Transverse colon (tissue), 4 donors: Measurements from ENCODE around the gene FAM193B. TPM values are rescaled to one million over a fixed set of nuclear protein-coding genes. Genes with fewer than 3 reads are reported as not detected.

ENCODE experiments used
- DNase-seq: peaks from one replicate; pipeline ENCODE4 v3.0.0-alpha.2; 2019
- H3K27ac ChIP-seq, 4 donors: fragments of 200-600 bp; sonication (generic); 2 replicates each; pipeline ENCODE4 v1.5.1; 2016 to 2018; ENCODE audit warnings: inconsistent platforms in 4 of 4
- H3K27me3 ChIP-seq: fragments of 200-600 bp; sonication (generic); 2 replicates; pipeline ENCODE4 v1.5.1; 2017; ENCODE audit warnings: inconsistent platforms
- H3K36me3 ChIP-seq, 4 donors: fragments of 200-600 bp; sonication (generic); 2 replicates each; pipeline ENCODE4 v1.5.1; 2017 to 2019; ENCODE audit warnings: inconsistent platforms in 4 of 4
- H3K4me1 ChIP-seq, 4 donors: fragments of 200-600 bp; sonication (generic); 2 replicates each; pipeline ENCODE4 v1.5.1; 2017 to 2020; ENCODE audit warnings: inconsistent platforms in 4 of 4
- H3K4me3 ChIP-seq, 4 donors: fragments of 200-600 bp; sonication (generic); 1 replicate in 1 of 4; 2 replicates in 3 of 4; pipeline versions ENCODE4 v1.5.1 to v1.6.1; 2017 to 2019; ENCODE audit warnings: inconsistent platforms in 4 of 4
- H3K9me3 ChIP-seq, 2 donors: fragments of 200-600 bp; sonication (generic); 2 replicates each; pipeline ENCODE4 v1.5.1; 2017 to 2019; ENCODE audit warnings: inconsistent platforms in 2 of 2
- CTCF ChIP-seq, 5 experiments: fragments of 200-600 bp in 3 of 5; fragments of 450-650 bp in 2 of 5; sonication (generic) in 3 of 5; IDR thresholded peaks; 1 replicate in 2 of 5; 2 replicates in 3 of 5; pipeline ENCODE4 v1.5.1; 2016 to 2017; ENCODE audit warnings: antibody characterized with exemption in 5 of 5, inconsistent platforms in 3 of 5, mild to moderate bottlenecking in 2 of 5, moderate library complexity in 1 of 5
- EP300 ChIP-seq: sonication (generic); formaldehyde crosslinking; IDR thresholded peaks from one replicate; pipeline ENCODE4 v1.6.1; 2017; ENCODE audit warnings: antibody characterized with exemption, low read depth
- POLR2A ChIP-seq: fragments of 450-650 bp; IDR thresholded peaks from one replicate; pipeline ENCODE4 v1.6.1; 2016; ENCODE audit warnings: antibody characterized with exemption, mild to moderate bottlenecking, moderate library complexity
- POLR2AphosphoS5 ChIP-seq, 3 donors: sonication (generic); formaldehyde crosslinking; IDR thresholded peaks; one replicate each; pipeline ENCODE4 v1.6.1; 2016; ENCODE audit warnings: antibody characterized with exemption in 3 of 3
- WGBS, 2 donors: methylation state at CpG; one replicate each; pipeline ENCODE4 v1.1.5; 2018; ENCODE audit warnings: low coverage in 1 of 2; 5-methylcytosine and 5-hydroxymethylcytosine counted together
- in situ Hi-C, 4 donors: fragments of 200-750 bp; cut with MboI; loops; one replicate each; pipeline versions ENCODE4 v1.15.0 to v1.15.1; 2017; ENCODE audit warnings: low sequenced_read_pairs in 3 of 4, low pct_ligation_motif_present in 1 of 4, low pct_unique_long_range_greater_than_20kb in 1 of 4
- intact Hi-C: fragments of 100-400 bp; cut with DNase I; formaldehyde crosslinking; loops from one replicate; pipeline ENCODE4 v1.15.1; 2023; ENCODE audit warnings: low total_unique reads
- total RNA-seq, 4 donors: library from RNA; depleted of rRNA; stranded (reverse); fragments of >200 nt; gene quantifications; one replicate each; pipeline ENCODE4 v1.1.0, GENCODE V29; 2016

Gene FAM193B
- total RNA-seq, 4 donors from 2014 or later = 59.7 to 128 (median 63.5) TPM

DNA sequence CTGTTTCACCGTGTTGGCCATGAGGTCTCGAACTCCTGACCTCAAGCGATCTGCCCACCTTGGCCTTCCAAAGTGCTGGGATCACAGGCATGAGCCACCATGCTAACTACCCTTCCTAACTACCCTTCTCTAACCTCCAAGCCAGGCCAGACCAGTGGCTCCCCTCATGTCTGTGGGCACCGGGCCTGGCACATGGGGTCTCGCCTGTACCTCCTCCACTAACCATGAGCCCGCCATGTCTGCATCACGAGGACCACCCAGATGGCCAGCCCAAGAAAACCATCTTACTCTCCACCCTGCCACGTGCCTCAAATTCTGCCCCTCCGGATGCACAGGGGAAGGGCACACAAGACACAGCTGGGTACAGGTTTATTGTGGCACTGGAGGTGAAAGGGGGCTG, 71.3 kb downstream of the FAM193B start:
- H3K9me3 ChIP-seq = no peaks in the 10 kb centered on the region
- 97 to 100% methylated on average over 2 to 9 of the region's 9 CpGs for WGBS, 2 donors
- H3K27me3 ChIP-seq = no peaks in the 10 kb centered on the region
- TF ChIP-seq POLR2A (no peak), CTCF (IDR thresholded peaks at IDR 0.05) (no peak), POLR2AphosphoS5 (IDR thresholded peaks at IDR 0.05) (no peak), EP300 (no peak)
- H3K4me1 ChIP-seq = peaks cover 16 to 42% (median 24%) of the 10 kb centered on the region in 4 donors
- in situ Hi-C loops (no loop called here), intact Hi-C loops (no loop called here)
- peak overlapping the region in 3 of 4 donors; percentile 72 to 91 (median 82) for H3K27ac ChIP-seq
- no peaks in the 10 kb centered on the region for H3K36me3 ChIP-seq
- DNase-seq = no peak
- H3K4me3 ChIP-seq = no peak overlapping the region

DNA sequence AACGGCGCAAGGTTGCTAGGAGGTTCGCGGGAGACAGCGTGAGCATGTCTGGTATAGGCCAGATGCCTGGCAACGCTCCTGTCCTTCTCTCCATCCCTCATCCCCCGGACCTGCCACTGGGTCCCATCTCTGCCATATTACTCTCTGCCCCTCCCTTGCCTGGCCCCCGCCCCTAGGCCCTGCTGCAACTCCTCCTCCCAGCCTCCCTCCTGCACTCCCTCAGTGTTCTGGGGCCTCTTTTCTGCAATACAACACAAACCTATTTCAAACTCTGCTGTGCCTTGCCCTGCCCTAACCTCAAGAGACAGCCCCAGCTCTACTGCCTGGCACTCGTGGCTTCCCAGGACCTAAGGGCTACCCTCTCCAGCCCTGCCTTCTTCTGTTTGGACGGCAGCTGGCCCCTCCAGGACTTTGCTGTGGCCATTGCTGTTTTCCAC, 72.0 kb downstream of the FAM193B start:
- no peaks in the 10 kb centered on the region for H3K36me3 ChIP-seq
- no peak for DNase-seq
- no peaks in the 10 kb centered on the region for H3K27me3 ChIP-seq
- no peaks in the 10 kb centered on the region for H3K9me3 ChIP-seq
- H3K4me1 ChIP-seq = peaks cover 17 to 45% (median 24%) of the 10 kb centered on the region in 4 donors
- H3K4me3 ChIP-seq = no peak overlapping the region
- in situ Hi-C loops (no loop called here), intact Hi-C loops (no loop called here)
- no peak for TF ChIP-seq EP300
- no peak for TF ChIP-seq POLR2A
- no peak for TF ChIP-seq CTCF (IDR thresholded peaks at IDR 0.05)
- no peak for TF ChIP-seq POLR2AphosphoS5 (IDR thresholded peaks at IDR 0.05)
- H3K27ac ChIP-seq = peak overlapping the region; percentile 72 to 91 (median 78)
- WGBS, 2 donors = 82 to 91% methylated on average over 7 to 10 of the region's 10 CpGs

DNA sequence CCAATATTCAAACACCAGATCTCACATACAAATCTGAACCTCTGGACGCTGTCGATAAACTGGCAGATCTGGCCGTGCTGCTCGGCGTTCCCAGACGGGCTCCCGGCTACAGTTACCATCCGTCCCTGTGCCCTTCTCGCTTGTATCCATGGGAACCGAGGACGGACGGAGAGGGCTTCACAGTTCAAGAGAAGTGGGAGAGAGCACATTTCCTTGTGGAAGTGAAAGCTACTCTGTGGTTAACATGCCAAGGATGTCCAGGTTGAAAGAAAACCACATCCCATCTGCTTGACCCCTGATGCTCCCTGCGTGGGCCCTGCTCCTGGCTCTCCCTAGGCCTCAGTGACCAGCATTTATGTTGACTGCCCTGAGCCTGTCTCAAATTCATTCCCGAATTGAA, 74.6 kb downstream of the FAM193B start:
- TF ChIP-seq POLR2A = no peak
- peak in 1 of 3 donors; percentile 22 for TF ChIP-seq POLR2AphosphoS5 (IDR thresholded peaks at IDR 0.05)
- no peaks in the 10 kb centered on the region for H3K27me3 ChIP-seq
- peak overlapping the region; percentile 72 to 91 (median 78) for H3K27ac ChIP-seq
- H3K4me1 ChIP-seq = peaks cover 17 to 46% (median 24%) of the 10 kb centered on the region in 4 donors
- DNase-seq = no peak
- in situ Hi-C loops (no loop called here), intact Hi-C loops (no loop called here)
- H3K9me3 ChIP-seq = no peaks in the 10 kb centered on the region
- no peak overlapping the region for H3K4me3 ChIP-seq
- no peaks in the 10 kb centered on the region for H3K36me3 ChIP-seq
- WGBS, 2 donors = 54 to 80% methylated on average over 2 to 14 of the region's 14 CpGs

GRCh38 chr5:177478711-177479646, 75.4 kb downstream of the FAM193B start:
- peak overlapping the region; percentile 72 to 91 (median 78) for H3K27ac ChIP-seq
- no peak overlapping the region for H3K4me3 ChIP-seq
- TF ChIP-seq POLR2AphosphoS5 (IDR thresholded peaks at IDR 0.05) = peak; percentile 49 to 83 (median 80)
- TF ChIP-seq POLR2A = no peak
- peak; percentile 69 for DNase-seq
- no peaks in the 10 kb centered on the region for H3K36me3 ChIP-seq
- 13 to 57% methylated on average over 3 to 18 of the region's 18 CpGs for WGBS, 2 donors
- intact Hi-C loops = no loop called here
- in situ Hi-C loops = no loop called here
- H3K4me1 ChIP-seq = peaks cover 17 to 41% (median 24%) of the 10 kb centered on the region in 4 donors
- no peaks in the 10 kb centered on the region for H3K9me3 ChIP-seq
- peaks cover 2% of the 10 kb centered on the region for H3K27me3 ChIP-seq
